NCI-H748 (cell line): ENCODE results near the gene MADD.
"Not testable (repeated sequence)": the region's sequence is repeated elsewhere in the genome, so short reads cannot be mapped to it uniquely, and the experiment has no call there.

ENCODE experiments used
- DNase-seq: peaks from one replicate; lab custom pipeline; 2025; ENCODE audit not compliant: unreplicated experiment; lab: John Stamatoyannopoulos, UW

The MADD gene

DNA sequence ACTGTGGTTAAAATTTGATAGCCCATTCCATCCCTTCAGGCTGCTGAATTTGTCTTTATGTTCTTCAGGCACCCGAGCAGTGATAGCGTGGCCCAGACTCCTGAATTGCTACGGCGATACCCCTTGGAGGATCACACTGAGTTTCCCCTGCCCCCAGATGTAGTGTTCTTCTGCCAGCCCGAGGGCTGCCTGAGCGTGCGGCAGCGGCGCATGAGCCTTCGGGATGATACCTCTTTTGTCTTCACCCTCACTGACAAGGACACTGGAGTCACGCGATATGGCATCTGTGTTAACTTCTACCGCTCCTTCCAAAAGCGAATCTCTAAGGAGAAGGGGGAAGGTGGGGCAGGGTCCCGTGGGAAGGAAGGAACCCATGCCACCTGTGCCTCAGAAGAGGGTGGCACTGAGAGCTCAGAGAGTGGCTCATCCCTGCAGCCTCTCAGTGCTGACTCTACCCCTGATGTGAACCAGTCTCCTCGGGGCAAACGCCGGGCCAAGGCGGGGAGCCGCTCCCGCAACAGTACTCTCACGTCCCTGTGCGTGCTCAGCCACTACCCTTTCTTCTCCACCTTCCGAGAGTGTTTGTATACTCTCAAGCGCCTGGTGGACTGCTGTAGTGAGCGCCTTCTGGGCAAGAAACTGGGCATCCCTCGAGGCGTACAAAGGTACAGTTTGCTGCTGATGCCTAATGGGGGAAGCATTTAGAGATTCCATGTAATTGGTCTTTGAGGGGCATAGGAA lies 4.7 kb downstream of the MADD start:
- no peak for DNase-seq

DNA sequence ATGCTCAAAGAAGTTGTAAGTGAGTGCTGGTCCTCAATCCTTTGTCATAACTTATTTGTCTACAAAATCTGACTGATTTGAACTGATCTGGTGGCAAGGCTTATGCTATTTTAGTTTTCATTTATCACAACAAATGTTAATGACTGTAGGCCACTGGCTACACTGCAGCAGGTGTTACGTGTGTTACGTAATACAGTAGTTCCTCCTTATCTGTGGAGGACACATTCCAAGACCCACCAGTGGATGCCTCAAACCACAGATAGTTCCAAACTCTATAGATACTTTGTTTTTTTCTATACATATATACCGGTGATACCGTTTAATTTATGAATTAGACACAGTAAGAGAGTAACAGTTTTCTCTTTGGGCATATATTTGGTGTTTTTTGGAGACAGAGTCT lies 7.0 kb downstream of the MADD start:
- no peak for DNase-seq

DNA sequence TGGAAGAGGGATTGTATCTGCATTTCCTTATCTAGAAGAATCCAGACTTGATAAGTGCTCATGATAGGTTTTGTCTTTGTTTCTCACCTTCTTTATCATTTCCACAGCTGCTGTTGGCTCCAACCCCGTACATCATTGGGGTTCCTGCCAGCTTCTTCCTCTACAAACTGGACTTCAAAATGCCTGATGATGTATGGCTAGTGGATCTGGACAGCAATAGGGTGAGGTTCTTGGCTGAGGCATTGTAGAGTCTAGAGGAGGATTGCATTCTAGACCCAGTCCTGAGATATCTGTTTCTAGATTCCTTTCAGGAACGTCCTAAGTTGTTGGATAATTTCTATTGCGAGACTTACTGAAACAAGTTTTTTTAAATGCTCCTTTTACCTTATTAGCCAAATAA lies 8.1 kb downstream of the MADD start:
- no peak for DNase-seq

DNA sequence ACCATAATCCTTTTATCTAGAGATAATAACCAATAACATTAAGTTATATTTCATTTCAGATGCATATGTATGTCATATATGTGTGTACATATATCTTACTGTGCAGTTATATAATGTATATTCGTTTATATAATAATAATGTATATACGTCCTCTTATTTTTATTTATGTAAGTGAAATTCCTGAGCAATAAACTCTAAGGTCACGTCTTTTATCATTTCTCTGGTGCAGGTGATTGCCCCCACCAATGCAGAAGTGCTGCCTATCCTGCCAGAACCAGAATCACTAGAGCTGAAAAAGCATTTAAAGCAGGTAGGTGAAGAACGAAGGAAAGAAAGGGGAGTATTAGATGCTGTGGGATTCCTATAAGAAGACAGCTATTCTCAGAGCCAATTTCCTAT lies 8.8 kb downstream of the MADD start:
- DNase-seq: no peak

DNA sequence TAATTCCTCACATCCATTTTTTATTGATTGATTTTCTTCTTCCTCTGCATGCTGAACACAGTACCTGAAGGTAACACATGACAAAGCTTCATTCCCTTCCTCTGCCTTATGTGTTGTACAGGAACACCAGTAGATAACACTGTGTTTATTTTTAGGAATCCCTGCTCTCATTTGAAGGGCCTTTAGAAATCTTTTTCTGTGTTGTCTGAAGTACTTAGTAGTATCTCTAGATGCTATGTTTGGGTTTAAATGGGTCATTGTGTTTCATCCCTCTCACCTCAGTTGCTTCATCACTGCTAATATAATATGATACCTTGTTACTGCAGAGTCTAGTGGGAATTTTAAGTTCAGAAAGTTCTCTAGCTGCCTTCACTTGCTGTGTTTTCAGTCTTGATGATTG lies 10.2 kb downstream of the MADD start:
- no peak for DNase-seq

DNA sequence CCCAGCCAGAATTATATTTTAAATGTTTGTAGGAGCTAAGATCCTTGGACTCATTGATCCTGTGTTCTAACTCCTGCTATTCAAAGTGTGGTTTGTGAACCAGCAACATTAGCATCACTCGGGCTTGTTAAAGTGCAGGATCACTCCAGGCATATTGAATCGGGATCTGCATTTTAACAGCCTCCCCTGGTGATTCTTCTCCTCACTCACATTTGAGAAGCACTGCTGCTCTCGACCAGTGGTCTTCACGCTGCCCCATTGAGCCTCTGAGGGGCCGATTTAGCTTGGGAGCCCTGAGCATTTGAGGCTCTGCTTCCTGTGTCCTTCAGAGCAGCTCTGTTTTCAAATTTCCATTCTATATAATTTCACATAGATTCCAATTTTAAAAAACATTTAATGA lies 10.9 kb downstream of the MADD start:
- no peak for DNase-seq

DNA sequence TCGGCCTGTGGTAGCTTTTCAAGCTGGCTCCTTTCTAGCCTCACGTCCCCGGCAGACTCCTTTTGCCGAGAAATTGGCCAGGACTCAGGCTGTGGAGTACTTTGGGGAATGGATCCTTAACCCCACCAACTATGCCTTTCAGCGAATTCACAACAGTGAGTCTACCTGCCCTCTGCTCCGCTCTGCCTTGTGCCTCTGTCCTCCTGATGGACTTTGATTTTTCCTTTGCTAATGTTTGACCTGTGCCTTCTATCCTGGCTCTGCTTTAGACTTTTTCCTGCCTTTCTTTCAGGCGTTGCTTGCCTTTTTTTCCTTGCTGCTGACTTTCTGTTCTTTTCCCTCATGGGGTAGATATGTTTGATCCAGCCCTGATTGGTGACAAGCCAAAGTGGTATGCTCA lies 12.5 kb downstream of the MADD start:
- no peak for DNase-seq

DNA sequence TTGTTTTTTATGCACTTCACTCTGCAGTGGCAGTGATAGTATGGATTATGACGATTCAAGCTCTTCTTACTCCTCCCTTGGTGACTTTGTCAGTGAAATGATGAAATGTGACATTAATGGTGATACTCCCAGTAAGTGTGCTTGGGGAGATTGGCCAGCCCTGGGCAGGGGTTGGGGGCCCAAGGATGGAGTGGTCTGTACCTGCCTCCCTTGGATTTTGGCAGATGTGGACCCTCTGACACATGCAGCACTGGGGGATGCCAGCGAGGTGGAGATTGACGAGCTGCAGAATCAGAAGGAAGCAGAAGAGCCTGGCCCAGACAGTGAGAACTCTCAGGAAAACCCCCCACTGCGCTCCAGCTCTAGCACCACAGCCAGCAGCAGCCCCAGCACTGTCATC lies 14.2 kb downstream of the MADD start:
- DNase-seq: no peak

DNA sequence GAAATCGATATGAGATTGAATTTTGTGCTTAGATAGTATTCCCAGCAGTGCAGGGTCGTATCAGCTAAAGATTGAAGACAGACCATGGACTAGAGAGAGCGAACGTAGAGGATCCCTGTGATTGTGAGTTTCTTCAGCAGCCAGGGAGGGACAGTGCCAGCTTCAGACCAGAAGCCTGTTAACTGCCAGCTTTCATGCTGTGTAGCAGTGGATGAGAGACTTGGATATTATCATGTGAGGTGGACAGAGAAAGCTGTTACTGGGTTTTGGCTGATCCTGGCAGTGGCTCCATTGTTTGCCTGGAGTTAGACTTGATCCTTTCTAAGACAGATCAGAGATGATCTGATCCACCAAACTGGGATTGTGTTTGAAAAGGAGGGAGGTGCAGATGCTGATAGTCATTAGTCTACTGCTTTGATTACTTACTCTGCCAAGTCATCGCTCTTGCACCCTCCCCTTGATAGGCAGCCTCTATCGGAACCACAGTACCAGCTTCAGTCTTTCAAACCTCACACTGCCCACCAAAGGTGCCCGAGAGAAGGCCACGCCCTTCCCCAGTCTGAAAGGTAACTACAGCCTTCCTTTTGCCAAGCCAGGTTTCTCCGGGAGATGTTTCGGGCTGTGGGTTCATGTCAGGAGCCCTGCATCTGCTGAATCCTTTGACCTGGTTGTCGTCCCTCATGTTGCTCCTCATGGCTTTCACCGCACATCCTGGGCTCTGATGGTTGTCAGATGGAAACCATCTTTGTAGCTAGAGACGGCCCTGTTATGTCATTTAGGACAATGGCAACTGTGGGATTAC lies 16.2 kb downstream of the MADD start:
- DNase-seq: no peak

DNA sequence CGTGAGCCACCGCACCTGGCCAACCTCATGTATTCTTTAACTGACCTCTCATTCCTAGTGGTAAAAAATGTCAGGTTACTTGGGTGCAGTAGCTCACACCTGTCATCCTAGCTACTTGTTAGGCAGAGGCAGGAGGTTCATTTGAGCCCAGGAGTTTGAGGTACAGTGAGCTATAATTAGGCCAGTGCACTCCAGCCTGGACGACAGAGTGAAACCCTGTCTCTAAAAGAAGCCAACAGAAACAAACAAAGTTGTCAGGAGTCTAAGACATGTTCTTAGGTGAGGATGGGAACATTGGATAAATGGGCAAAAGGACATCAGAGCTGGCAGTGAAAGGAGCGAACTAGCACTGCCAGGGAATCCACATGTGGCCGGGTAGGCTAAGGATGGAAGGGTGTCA lies 18.1 kb downstream of the MADD start:
- no peak for DNase-seq

DNA sequence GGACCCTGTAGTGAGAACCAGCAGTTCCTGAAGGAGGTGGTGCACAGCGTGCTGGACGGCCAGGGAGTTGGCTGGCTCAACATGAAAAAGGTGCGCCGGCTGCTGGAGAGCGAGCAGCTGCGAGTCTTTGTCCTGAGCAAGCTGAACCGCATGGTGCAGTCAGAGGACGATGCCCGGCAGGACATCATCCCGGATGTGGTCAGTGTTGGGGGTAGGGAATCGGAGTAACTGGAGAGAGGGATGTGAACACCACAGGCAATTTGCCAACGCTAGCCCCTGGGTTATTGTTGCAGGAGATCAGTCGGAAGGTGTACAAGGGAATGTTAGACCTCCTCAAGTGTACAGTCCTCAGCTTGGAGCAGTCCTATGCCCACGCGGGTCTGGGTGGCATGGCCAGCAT lies 19.9 kb downstream of the MADD start:
- no peak for DNase-seq

DNA sequence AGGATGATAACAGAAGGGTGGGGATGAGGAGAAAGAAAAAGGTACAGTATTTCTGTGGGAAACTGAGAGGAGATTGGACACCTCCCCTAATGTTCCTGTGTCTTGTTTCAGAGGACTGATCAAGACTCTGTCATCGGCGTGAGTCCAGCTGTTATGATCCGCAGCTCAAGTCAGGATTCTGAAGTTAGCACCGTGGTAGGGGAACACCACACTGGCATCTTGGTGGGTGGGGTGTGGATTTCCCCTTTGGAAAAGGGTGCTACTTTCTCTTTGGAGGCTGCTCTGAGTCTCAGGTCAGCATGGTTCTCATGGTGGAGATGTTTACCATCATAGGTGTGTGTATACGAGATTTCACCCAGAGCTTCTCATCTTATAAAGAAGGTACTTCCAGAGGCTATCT lies 25.5 kb downstream of the MADD start:
- DNase-seq: no peak

DNA sequence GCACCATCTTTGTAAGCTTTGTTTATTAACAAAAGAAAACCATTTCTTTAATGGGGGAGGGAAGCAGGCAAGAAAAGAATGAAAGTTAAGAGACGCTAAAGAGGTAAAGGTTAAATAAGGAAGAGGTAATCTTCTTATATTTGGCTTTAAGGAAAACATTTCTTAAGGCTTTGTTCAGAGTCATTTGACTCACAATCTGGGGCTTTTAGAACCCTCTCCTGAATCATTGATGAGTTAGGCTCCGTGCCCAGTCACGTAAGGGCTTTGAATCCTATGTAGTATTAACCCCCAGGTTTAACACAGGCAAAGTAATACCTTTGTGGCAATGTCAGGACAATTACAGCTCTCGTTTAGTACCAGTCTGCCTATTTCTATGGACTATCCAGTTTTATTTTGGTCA lies 26.1 kb downstream of the MADD start:
- DNase-seq: no peak

DNA sequence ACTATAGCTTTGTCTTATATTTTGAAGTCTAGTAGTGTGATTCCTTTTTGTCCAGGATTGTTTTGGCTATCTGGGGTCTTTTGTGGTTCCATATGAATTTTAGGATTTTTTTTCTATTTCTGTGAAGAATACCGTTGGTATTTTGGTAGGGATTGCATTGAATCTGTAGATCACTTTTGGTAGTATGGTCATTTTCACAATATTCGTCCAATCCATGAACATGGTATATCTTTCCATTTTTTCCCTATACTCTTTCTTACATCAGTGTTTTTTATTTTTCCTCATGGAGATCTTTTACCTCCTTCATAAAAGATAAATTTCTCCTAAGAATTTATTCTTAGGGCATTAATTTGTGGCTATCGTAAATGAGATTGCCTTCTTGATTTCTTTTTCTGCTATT lies 29.1 kb downstream of the MADD start:
- DNase-seq: no peak

DNA sequence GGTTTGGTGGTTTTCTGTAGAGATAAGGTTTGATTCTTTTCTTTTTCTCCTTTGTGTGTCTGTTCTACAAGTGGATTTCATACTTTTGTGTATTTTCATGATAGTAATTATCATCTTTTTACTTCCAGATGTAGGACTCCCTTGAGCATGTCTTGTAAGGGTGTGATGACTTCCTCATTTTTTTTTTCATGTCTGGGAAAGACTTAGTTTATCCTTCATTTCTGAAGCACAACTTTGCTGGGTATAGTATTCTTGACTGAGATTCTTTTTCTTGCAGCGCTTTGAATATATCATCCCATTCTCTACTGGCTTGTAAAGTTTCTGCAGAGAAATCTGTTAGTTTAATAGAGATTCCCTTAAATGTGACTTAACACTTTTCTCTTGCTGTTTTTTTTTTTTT lies 32.9 kb downstream of the MADD start:
- no peak for DNase-seq

DNA sequence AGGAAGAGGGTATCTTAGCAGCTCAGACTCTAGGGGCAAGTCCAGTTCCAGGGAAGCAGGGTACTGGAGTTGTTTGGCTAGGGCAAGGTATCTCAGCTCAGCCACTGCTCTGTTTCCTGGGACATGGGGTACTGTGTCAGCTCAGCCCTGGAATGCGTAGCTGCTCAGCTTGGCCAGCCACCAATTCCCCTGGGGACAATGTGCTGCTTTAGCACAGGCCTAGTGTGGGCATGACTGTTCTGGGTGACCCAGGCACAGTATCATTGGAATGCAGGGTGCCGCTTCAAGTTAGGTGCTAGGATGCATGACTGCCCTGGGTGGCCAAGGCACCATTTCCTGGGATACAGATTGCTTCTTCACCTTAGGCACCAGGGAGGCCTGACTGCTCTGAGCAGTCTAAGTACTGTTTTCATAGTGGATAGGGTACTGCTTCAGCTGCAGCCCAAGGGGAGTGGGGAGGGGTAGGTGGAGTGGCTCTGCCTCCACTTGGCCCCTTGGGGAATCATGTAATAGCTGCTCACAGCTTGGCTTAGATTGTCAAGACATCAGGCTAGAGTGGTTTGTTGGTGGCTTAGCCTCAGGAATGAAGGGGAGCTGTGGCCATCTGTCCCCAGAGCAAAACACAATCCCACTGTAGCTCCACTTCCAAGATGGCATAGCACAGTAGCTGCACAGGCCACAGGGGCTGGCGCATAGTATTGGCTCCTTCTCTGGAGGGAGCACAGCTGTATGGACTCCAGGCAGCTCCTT lies 36.0 kb downstream of the MADD start:
- DNase-seq: no peak

DNA sequence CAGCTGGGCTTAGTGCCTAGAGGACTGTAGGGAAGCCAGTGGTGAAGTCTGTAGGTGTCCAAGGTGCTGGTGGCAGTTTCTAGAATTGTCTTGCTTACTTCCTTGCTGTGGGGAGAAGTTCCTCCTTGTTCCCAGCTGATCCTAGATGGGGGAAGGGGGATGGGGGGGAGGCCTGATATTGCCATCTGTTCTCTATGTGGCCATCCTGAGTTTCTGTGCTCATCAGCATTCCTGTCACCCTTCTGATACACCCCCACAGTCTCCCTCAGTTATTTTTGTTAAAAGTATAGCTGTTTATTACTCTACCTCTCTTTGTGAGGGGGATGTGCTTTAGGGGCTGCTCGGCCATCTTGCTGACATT lies 36.5 kb downstream of the MADD start:
- DNase-seq: no peak

DNA sequence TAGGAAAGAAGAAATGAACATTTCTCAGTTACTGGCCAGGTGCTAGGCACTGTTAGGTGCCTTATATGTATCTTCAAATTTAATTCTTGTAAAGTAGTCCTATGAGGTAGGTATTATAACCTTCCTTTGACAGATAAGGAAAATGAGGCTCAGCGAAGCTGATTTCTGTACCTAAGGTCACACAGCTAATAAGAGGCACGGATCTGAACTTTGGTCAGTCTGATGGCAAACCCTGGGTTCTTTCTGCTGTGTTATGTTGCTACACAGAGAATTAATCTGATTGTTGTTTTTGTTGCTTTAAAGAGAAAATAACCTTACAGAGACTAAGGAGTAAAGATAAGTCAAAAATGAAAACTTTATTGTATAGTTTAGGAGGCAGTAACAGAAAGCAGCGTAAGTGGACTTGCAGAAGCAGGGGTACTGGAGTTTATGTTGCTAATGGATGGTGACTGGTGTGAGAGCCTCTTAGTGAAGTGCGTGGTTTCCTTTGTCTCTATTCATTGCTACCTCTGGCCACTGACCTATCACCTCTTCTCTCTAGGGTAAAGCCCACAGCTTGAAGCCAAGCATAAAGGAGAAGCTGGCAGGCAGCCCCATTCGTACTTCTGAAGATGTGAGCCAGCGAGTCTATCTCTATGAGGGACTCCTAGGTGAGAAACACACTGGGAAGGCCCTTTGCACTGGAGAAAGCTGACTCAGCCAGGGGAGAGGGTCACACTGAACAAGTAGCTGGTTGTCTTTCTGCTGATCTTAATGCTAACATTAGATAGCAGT lies 38.3 kb downstream of the MADD start:
- no peak for DNase-seq

DNA sequence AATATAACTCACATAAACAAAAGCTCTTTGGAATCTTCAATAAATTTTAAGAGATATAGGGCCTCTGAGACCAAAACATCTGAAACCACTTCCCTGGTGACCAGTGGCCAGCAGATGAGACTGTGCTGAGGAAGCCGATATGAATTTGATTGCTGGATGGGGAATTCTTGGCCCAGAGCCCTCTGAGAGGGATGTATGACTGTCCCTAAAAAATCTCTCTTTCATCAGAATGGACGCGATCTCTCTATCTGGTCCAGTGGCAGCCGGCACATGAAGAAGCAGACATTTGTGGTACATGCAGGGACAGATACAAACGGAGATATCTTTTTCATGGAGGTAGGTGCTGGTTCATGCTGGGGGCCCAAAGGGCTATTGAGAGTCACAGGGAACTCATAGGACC lies 45.1 kb downstream of the MADD start:
- DNase-seq: no peak

DNA sequence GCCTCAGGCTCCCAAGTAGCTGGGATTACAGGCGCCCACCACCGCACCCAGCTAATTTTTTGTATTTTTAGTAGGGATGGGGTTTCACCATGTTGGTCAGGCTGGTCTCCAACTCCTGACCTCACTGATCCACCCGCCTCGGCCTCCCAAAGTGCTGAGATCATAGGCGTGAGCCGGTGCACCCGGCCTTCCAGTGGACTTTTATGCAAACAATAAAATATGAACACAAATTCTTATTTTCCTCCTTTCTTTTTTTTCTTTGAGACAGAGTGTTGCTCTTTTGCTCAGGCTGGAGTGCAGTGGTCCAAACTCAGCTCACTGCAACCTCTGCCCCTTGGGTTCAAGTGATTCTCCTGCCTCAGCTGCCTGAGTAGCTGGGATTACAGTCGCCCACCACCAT lies 46.6 kb downstream of the MADD start:
- DNase-seq: not testable (repeated sequence)

DNA sequence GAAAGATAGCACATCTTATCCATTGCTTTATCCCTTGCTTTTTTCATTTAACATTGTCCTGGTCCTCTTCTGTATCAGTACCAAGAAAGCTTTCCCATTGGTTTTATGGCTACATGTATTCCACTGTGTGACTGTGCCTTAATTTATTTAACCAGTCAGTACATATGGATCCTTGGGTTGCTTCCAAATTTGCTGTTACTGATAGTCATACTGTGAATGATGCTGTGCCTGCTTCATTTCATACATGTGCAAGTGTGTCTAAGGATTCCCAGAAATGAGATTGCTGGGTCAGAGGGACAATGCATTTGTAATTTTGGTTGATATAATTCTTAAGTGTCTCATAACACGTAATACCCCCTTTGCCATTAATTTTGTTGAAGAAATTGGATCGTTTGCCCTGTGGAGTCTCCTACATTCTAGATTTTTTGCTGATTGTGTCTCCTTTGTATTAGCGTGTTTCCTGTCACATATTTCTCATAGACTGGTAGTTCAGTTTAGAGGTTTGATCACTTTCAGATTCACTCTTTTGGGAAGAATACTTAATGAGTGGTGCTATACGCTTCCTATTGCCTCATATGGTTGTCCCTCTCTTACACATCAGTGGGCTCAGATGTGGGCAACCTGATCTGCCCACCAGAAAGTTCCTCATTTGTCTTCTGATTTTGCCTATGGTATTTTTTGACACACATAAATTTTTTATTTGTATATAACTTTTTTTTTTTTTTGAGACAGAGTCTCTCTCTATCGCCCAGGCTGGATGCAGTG lies 47.3 kb downstream of the MADD start:
- no peak for DNase-seq
